Measurements from ENCODE around the gene RFC2. TPM values are rescaled to one million over a fixed set of nuclear protein-coding genes. Genes with fewer than 3 reads are reported as not detected.

RFC2 gene
- total RNA-seq, 1 donor, result 35.5 TPM

DNA sequence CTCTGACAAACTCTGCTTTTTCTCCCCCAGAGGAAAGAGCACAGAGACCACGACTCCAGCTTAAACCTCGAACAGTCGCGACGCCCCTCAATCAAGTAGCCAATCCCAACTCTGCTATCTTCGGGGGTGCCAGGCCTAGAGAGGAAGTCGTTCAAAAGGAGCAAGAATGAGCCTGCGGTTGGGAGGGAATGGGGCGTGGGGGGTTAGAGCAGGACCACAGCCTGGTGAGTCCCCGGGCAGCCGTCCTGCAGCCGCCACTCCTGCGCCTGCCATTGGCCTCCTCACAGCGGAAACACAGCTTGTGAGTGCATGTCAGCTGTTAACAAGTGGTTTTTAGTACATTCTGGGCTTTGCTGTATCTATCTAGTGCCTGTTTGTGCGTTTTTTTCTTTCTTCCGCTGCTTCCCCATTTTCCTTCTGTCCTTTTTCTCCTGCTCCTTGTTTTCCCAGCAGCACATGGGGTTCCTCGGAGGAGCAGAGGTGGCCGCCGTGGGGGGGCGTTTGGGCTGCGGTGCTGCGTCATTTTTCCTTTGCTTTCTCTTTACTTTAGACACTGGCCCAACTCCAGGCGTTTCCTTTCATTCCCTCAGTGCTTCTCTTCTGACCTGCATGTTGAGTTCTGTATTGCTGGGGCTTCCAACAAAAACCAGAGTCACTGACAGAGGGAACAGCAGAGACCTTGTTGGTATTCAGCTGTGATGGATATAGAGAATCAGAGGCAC lies 58.9 kb downstream of the RFC2 start:
- peak in 1 of 3 donors; percentile 64 for DNase-seq (ENCODE audit: low read depth in 2 of 3, low spot score in 2 of 3)

DNA sequence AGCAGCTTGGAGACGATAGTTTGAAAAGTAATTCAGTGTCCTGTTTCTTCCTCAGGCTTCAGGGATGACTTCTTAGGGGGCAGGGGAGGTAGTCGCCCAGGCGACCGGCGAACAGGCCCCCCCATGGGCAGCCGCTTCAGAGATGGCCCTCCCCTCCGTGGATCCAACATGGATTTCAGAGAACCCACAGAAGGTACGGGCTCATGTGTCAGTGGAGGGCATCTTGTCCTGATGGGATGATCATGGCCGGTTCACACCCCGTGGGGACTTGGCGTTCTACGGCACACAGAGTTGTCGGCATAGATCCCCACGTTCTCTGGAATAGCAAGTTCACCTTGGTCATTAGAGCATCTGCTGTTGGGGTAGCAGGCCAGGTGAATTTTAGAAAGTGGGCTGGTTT lies 59.5 kb downstream of the RFC2 start:
- DNase-seq (ENCODE audit: low read depth in 2 of 3, low spot score in 2 of 3), result no peak

DNA sequence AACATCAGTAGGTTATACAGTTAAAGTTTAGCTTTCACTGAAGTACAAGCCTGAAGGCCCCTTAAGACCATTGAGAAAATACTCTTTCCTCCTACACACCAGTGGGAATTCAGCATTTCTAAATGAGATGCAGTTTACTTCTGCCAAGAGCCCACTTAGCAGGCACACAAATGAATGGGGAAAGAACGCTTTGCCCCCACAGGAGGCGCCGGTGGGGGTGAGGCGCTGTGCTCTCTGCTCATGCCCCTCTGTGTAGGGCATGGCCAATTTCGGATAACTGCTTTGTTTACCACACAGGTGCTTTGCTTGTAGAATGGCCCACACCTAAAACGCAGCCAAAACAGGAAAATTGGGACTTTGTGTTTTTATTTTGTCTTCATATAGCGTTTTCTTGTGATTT lies 60.3 kb downstream of the RFC2 start:
- no peak for DNase-seq (ENCODE audit: low read depth in 2 of 3, low spot score in 2 of 3)

DNA sequence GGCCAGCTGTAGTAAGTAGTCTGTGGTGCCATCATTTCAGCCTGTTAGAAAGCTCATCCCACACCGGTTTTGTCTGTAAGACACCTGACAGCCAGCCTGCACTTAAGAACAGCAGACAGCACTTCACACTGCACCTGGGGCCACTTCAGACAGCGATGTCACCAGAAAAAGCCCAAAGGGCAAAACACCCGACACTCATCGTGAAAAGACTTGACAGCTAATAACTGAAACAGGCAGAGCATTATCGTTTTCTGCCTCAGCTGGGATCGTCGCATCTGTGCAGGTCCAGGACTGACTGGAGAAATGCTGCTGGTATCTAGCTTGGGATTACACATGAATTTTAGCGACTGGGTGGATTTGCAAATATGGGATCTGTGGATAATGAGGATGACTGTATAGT lies 61.1 kb downstream of the RFC2 start:
- DNase-seq (ENCODE audit: low read depth in 2 of 3, low spot score in 2 of 3), result no peak

DNA sequence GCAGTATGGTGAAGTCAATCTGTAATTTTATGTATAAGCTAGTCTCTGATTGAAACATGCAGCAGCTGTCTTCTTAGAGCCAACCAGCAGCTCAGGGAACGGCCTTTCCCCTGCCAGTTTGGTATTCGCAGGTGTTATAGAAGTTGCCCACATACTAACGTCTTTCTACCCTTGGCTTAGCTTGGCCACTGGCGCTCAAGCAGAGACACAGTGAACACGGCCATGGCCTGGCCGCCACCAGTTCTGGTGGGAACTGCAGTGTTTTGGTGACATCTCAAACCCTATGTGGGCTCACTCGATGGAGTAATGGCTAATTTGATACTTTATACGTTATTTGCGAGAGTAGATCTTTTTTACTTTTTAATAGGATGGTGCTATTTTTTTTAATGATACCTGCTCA lies 63.0 kb downstream of the RFC2 start:
- DNase-seq (ENCODE audit: low read depth in 2 of 3, low spot score in 2 of 3), result no peak

DNA sequence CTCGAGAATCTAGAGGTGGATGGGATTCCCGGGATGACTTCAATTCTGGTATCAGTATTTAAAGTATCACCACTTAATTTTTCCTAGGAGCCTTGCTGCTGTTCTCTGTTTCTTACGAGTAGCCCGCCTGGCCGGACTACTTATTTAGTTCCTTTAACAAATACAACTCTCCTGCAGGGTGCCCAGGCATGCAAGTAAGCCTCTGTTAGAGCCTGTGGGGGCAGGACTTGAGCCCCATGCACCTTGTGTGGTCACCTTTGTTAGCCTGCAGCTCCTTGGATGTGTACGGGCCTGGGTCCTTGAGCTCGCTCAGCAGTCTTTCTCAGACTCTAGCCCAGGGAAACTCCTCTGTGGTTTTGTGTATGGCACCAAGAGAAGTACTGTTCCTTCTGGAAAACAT lies 63.9 kb downstream of the RFC2 start:
- no peak for DNase-seq (ENCODE audit: low read depth in 2 of 3, low spot score in 2 of 3)

DNA sequence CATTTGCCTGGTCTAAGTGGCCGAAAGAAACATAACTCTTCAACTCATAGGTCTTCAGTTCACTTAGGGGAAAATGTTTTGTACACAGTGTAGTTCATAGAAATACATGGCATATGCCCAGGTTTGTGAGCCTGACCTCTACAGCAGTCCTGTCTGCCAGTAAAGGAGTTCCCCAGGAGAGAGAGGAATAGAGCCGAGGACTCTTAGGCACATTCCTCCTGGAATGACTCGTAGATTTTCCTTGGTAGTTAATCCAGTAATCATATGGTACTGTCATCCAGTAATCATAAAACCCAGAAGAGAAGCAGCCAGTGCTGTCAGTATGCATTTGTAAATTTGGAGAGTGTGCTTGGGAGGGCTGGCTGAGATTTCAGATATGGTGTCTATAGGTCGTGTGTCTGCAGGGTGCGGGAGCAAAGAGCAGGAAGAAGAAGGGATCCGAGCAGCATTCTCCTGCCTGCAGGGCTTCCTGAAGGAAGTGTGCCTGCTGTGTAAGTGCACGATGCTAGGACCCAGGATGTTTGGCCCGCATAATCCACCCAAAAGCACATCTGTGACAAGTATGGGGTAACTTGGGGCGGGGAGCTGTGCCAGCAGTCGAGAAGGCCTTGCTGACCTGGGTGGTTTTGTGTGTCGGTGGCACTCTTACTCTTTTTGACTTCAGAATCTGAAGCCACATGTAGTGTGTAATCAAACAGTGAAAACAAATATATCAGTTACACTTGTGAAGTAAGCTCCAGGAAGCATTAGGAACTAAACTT lies 66.1 kb downstream of the RFC2 start:
- DNase-seq (ENCODE audit: low read depth in 2 of 3, low spot score in 2 of 3), result no peak

DNA sequence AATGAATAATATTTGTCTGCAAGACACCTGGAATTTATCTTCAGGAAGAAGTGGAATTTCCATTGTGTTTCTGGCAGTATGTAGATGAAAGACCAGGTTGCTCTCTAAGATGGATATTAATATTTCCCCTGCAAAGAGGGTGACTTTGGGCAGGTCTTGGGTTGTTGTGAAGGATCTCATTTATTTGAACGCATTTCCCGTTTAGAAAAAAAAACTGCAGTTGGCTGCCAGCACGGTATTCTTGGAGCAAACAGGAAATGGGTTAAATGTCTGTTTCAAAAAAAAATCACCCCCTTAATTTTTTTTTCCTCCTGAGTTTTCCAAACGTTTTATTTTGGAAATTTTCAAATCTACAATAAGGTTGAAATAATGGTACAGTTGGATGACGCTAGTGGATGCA lies 68.6 kb downstream of the RFC2 start:
- no peak for DNase-seq (ENCODE audit: low read depth in 2 of 3, low spot score in 2 of 3)

DNA sequence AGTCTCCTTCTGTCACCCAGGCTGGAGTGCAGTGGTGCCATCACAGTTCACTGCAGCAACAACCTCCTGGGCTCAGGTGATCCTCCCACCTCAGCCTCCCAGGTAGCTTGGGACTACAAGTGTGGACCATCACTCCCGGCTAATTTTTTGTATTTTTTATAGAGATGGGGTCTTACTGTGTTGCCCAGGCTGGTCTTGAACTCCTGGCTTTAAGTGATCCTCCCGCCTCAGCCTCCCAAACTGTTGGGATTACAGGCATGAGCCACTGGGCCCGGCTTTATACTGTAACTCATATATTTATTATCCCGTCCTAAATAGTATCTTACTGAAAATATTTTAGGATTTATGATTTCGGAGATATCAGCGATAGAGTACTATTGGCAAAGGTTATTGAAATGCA lies 69.2 kb downstream of the RFC2 start:
- no peak for DNase-seq (ENCODE audit: low read depth in 2 of 3, low spot score in 2 of 3)

DNA sequence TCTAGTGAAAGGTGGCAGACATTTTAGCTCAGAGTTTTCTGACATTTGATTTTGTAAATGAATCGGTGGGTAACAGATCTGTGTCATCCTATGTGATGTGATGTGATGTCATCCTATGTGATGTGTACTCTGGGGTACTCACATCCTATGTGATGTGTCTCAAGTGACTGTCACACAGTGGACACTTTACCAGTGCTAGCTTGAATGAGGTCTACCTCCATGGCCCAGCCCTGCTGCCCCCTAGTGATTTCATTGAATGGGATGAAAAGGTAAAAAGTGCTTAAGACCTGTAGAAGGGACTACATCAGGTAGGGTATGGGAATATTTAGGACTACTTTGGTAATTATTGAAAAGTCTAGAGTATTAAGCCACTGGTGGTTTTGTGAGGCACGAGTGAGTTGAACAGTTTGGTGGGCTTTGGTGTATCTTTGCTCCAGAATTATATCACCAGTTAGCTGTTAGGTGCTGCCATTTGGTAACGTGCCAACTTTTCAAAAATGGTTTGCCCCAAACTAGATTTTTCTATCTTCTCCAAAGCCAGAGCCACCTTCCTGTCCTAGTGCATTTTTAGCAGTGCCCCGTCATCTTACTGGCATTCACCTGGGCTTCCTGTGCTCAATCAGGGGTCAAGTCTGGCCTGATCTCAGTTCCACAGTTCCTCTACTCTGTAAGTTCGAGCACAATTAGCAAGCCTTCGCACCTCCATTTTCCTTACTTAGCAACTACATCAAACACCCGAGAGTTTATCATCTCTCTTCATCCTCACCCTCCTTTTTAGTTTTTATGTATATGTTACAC lies 70.3 kb downstream of the RFC2 start:
- peak in 1 of 3 donors; percentile 42 for DNase-seq (ENCODE audit: low read depth in 2 of 3, low spot score in 2 of 3)

DNA sequence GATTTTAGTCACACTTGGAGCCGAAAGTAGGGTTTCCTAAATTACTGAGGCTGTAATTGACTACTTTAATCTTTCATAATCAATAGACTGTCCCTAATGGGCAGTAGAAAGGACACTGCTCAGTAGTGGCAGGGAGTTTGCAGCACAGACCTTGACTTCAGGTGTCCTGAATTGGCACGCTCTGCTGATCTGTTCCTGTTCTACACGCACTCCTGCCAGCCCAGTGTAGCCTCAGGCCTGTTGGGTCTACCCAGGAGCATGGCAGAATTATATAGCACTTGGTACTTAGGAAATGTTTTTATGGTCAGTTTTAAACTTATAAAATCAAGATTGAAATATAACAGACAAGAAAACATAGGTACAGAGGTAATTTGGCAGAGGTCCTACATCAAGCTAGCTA lies 71.1 kb downstream of the RFC2 start:
- no peak for DNase-seq (ENCODE audit: low read depth in 2 of 3, low spot score in 2 of 3)

DNA sequence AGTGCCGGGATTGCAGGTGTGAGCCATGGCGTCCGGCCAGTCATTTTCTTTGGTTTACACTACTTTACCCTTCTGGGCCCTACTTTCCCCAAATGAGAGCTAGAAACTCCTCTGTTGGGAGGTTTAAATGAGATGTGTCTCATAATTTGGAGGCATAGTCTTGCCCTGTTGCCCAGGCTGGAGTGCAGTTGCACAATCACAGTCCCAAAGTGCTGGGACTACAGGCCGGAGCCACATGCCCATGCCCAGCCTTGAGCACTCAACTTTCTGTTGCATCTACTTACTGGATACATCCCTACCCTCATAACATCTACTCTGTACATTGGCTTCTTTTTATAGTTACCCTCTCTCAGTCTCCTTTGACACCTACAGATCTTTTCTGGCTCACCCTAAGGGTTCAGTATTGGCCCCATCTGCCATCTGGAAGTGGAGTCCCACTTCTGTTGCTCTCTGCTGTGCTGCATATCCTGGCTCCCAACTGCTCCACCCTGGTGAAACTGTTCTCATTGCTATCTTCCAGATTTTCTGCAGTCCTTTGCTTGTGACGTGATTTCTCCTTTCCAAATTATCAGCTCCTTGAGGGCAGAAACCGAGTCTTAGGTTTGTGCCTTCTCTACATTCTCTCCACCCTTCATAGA lies 71.6 kb downstream of the RFC2 start:
- DNase-seq (ENCODE audit: low read depth in 2 of 3, low spot score in 2 of 3), result no peak

DNA sequence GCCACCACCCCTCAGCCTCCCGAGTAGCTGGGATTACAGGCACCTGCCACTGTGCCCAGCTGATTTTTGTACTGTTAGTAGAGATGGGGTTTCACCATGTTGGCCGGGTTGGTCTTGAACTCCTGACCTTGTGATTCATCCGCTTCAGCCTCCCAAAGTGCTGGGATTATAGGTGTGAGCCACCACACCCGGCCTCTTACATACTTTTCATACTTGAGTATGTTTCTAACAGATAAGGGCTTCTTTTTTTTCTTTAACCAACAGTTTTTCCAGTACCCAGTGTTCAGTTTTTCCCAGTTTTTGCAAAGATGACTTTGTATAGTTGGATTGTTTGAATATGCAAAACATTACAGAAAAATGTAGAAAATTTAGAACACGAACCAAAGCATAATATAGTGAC lies 72.4 kb downstream of the RFC2 start:
- no peak for DNase-seq (ENCODE audit: low read depth in 2 of 3, low spot score in 2 of 3)

Small RNAs within 50 kb of the gene (small RNA-seq; reads per million reads assigned to genes)
- 37.4 reads per million, percentile 96 among the genes with 10 or more reads in this experiment for gene MIR590

Other genes with a start within 250 kb of the RFC2 start
- gene ELN, start 226.2 kb downstream of the RFC2 start, total RNA-seq, result 27.5 TPM
- 22.4 TPM for gene LIMK1, start 170.6 kb downstream of the RFC2 start, total RNA-seq
- gene EIF4H, start 80.0 kb downstream of the RFC2 start, total RNA-seq, result 165 TPM
- gene LAT2, start 44.4 kb downstream of the RFC2 start, total RNA-seq, result 172 TPM
- gene CLIP2, start 35.0 kb upstream of the RFC2 start, total RNA-seq, result 72.2 TPM
- gene GTF2IRD1, start 199.5 kb upstream of the RFC2 start, total RNA-seq, result 1.1 TPM